Astrocyte (in vitro differentiated cells and primary cell): ENCODE measurements around the gene LTBP3. TPM values are rescaled to one million over a fixed set of nuclear protein-coding genes. Genes with fewer than 3 reads are reported as not detected.

Experiments
- DNase-seq: peaks from one replicate; pipeline ENCODE4 v3.0.0-alpha.2; 2010; ENCODE audit warnings: low read depth
- FAIRE-seq: peaks from 2 replicates; lab custom pipeline; 2011; peaks lifted over from hg19 to GRCh38; lab: Jason Lieb, UNC
- H2AFZ ChIP-seq: 2 replicates; pipeline ENCODE4 v1.6.0; 2012; ENCODE audit warnings: low read depth, low read length, inconsistent platforms
- H3K27ac ChIP-seq: 2 replicates; pipeline ENCODE4 v1.5.1; 2011; ENCODE audit warnings: low read depth, low read length, inconsistent platforms
- H3K27me3 ChIP-seq: 2 replicates; pipeline ENCODE4 v1.6.0; 2011; ENCODE audit warnings: low read length, inconsistent platforms; ENCODE audit not compliant: insufficient read depth
- H3K36me3 ChIP-seq: 2 replicates; pipeline ENCODE4 v1.5.1; 2011; ENCODE audit warnings: low read length, inconsistent platforms; ENCODE audit not compliant: insufficient read depth
- H3K4me1 ChIP-seq: 2 replicates; pipeline ENCODE4 v1.5.1; 2011; ENCODE audit warnings: low read length, inconsistent platforms; ENCODE audit not compliant: insufficient read depth
- H3K4me2 ChIP-seq: 2 replicates; pipeline ENCODE4 v1.6.0; 2012; ENCODE audit warnings: low read length, inconsistent platforms
- H3K4me3 ChIP-seq: 2 replicates; pipeline ENCODE4 v1.5.1; 2011; ENCODE audit warnings: low read depth, mild to moderate bottlenecking, low read length, inconsistent platforms; ENCODE audit not compliant: insufficient read depth
- H3K79me2 ChIP-seq: 2 replicates; pipeline ENCODE4 v1.6.0; 2012; ENCODE audit warnings: mild to moderate bottlenecking, low read length, inconsistent platforms; ENCODE audit not compliant: insufficient read depth
- H3K9ac ChIP-seq: 2 replicates; pipeline ENCODE4 v1.6.0; 2012; ENCODE audit warnings: mild to moderate bottlenecking, low read length, inconsistent platforms
- H3K9me3 ChIP-seq: 2 replicates; pipeline ENCODE4 v1.5.1; 2012; ENCODE audit warnings: low read depth, mild to moderate bottlenecking, low read length, inconsistent platforms; ENCODE audit not compliant: insufficient read depth
- H4K20me1 ChIP-seq: 2 replicates; pipeline ENCODE4 v1.6.0; 2012; ENCODE audit warnings: low read length, inconsistent platforms; ENCODE audit not compliant: insufficient read depth
- H3K27ac Mint-ChIP-seq: one replicate; pipeline ENCODE4 v1.8.0; 2021; ENCODE audit warnings: mild to moderate bottlenecking, mixed read lengths; ENCODE audit not compliant: unreplicated experiment
- H3K27me3 Mint-ChIP-seq: one replicate; pipeline ENCODE4 v1.8.0; 2021; ENCODE audit warnings: low read depth, mixed read lengths; ENCODE audit not compliant: unreplicated experiment
- H3K36me3 Mint-ChIP-seq: one replicate; pipeline ENCODE4 v1.8.0; 2021; ENCODE audit warnings: low read depth, mixed read lengths; ENCODE audit not compliant: unreplicated experiment
- H3K4me1 Mint-ChIP-seq: one replicate; pipeline ENCODE4 v1.8.0; 2021; ENCODE audit warnings: low read depth, mixed read lengths; ENCODE audit not compliant: unreplicated experiment
- H3K4me3 Mint-ChIP-seq: one replicate; pipeline ENCODE4 v1.8.0; 2021; ENCODE audit warnings: mild to moderate bottlenecking, moderate library complexity, mixed read lengths; ENCODE audit not compliant: unreplicated experiment
- H3K9me3 Mint-ChIP-seq: one replicate; pipeline ENCODE4 v1.8.0; 2021; ENCODE audit warnings: mild to moderate bottlenecking, mixed read lengths; ENCODE audit not compliant: unreplicated experiment
- EZH2 ChIP-seq: IDR thresholded peaks from 2 replicates; pipeline ENCODE4 v1.6.1; 2012; ENCODE audit warnings: mild to moderate bottlenecking, low read length, inconsistent platforms; ENCODE audit not compliant: insufficient read depth
- total RNA-seq: library from RNA; stranded (reverse); gene quantifications from 2 replicates; pipeline ENCODE4 v1.2.1, GENCODE V29; 2021
- TF ChIP-seq, protein P1 (sequence below): IDR thresholded peaks from 2 replicates; pipeline ENCODE4 v1.5.1; 2011; ENCODE audit warnings: low read depth, mild to moderate bottlenecking, inconsistent platforms, low read length, moderate library complexity; ENCODE audit not compliant: insufficient read depth

Gene LTBP3
- total RNA-seq, 1 donor from 2014 or later, result 33.2 TPM

DNA sequence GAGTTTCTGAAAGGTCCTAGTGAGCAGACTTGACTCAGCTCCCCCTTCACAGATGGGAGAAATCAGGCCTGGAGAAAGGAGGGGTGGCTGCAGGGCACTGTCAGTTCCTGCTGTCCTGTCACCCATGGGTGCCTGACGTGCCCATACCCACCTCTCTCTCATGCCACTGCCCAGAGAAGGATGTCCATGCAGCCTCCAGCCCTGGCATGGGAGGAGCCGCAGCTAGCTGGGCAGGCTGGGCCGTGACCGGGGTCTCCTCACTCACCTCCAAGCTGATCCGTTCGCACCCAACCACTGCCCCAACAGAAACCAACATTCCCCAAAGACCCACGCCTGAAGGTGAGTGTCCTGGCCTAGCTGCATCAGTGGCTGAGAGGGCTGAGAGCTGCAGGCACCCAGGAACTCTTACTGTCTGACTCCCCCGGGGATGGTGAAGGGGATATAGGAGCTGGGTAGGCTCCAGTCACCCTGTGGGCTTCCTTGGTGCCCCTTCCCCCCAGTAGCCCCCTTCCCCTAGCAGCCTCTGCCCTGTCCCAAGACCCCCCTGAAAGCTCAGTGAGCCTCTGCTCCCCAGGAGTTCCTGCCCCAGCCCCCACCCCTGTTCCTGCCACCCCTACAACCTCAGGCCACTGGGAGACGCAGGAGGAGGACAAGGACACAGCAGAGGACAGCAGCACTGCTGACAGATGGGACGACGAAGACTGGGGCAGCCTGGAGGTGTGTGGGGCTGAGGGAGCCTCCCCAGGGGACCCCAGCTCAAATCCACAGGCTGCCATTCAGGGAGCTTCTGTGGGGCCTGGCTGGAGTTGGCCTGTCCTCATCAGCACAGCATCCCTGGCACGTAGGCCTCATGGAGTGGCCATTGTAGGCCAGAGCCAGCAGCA, 21.5 kb downstream of the LTBP3 start:
- H3K36me3 ChIP-seq, result peaks cover 17% of the 10 kb centered on the region
- peaks cover 8% of the 10 kb centered on the region for H3K4me1 ChIP-seq
- no peaks in the 10 kb centered on the region for H3K27me3 ChIP-seq
- no peak overlapping the region for H3K27ac ChIP-seq
- no peaks in the 10 kb centered on the region for H3K9me3 ChIP-seq
- TF ChIP-seq, protein P1, sequence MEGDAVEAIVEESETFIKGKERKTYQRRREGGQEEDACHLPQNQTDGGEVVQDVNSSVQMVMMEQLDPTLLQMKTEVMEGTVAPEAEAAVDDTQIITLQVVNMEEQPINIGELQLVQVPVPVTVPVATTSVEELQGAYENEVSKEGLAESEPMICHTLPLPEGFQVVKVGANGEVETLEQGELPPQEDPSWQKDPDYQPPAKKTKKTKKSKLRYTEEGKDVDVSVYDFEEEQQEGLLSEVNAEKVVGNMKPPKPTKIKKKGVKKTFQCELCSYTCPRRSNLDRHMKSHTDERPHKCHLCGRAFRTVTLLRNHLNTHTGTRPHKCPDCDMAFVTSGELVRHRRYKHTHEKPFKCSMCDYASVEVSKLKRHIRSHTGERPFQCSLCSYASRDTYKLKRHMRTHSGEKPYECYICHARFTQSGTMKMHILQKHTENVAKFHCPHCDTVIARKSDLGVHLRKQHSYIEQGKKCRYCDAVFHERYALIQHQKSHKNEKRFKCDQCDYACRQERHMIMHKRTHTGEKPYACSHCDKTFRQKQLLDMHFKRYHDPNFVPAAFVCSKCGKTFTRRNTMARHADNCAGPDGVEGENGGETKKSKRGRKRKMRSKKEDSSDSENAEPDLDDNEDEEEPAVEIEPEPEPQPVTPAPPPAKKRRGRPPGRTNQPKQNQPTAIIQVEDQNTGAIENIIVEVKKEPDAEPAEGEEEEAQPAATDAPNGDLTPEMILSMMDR, result no peak
- no peak for TF ChIP-seq EZH2
- H3K4me2 ChIP-seq, result no peak overlapping the region
- no peak overlapping the region for H2AFZ ChIP-seq
- Mint-ChIP-seq H3K4me1 (peaks cover 2% of the 10 kb centered on the region), H3K4me3 (no peak overlapping the region), H3K9me3 (no peaks in the 10 kb centered on the region), H3K27me3 (no peaks in the 10 kb centered on the region), H3K36me3 (peaks cover 12% of the 10 kb centered on the region), H3K27ac (no peak overlapping the region)
- no peak for DNase-seq
- H3K4me3 ChIP-seq, result no peak overlapping the region
- FAIRE-seq, result no peak
- peaks cover 73% of the 10 kb centered on the region for H4K20me1 ChIP-seq
- H3K79me2 ChIP-seq, result no peaks in the 10 kb centered on the region
- H3K9ac ChIP-seq, result no peak overlapping the region

GRCh38 chr11:65535102-65535501, 23.1 kb downstream of the LTBP3 start:
- Mint-ChIP-seq H3K36me3 (peaks cover 16% of the 10 kb centered on the region), H3K9me3 (no peaks in the 10 kb centered on the region)
- TF ChIP-seq, protein P1, result no peak
- TF ChIP-seq EZH2, result no peak

More at GRCh38 chr11:65535102-65535501, 23.1 kb downstream of the LTBP3 start:
- peaks cover 78% of the 10 kb centered on the region for H4K20me1 ChIP-seq
- H3K27me3 ChIP-seq, result no peaks in the 10 kb centered on the region
- H3K27ac ChIP-seq, result no peak overlapping the region
- FAIRE-seq (no peak), DNase-seq (no peak)
- no peaks in the 10 kb centered on the region for H3K4me1 ChIP-seq
- peaks cover 26% of the 10 kb centered on the region for H3K36me3 ChIP-seq
- H3K27ac Mint-ChIP-seq, result no peak overlapping the region
- H3K27me3 Mint-ChIP-seq, result no peaks in the 10 kb centered on the region
- no peak overlapping the region for H3K4me3 Mint-ChIP-seq
- H3K4me3 ChIP-seq, result no peak overlapping the region
- no peaks in the 10 kb centered on the region for H3K79me2 ChIP-seq
- H3K4me2 ChIP-seq, result no peak overlapping the region
- no peak overlapping the region for H3K9ac ChIP-seq
- H3K4me1 Mint-ChIP-seq, result peaks cover 2% of the 10 kb centered on the region
- H3K9me3 ChIP-seq, result no peaks in the 10 kb centered on the region
- H2AFZ ChIP-seq, result no peak overlapping the region
